H9 (cell line): Measurements from ENCODE around the gene AKAP12. TPM values are rescaled to one million over a fixed set of nuclear protein-coding genes. Genes with fewer than 3 reads are reported as not detected.

Source experiments
- DNase-seq: peaks from one replicate; pipeline ENCODE4 v3.0.0-alpha.2; 2017
- H2AFZ ChIP-seq: one replicate; pipeline ENCODE4 v1.6.1; 2013; ENCODE audit warnings: mild to moderate bottlenecking, low read length, control low read depth, moderate library complexity
- H2AK5ac ChIP-seq: 2 replicates; pipeline ENCODE4 v1.6.1; 2013; ENCODE audit warnings: low read length, control low read depth, mixed read lengths; ENCODE audit not compliant: insufficient read length
- H2BK120ac ChIP-seq: one replicate; pipeline ENCODE4 v1.6.1; 2013; ENCODE audit warnings: low read depth, mild to moderate bottlenecking, low read length, control low read depth, inconsistent platforms; ENCODE audit not compliant: poor library complexity, severe bottlenecking
- H2BK12ac ChIP-seq: 2 replicates; pipeline ENCODE4 v1.6.1; 2013; ENCODE audit warnings: low read length, control low read depth, mixed read lengths, low read depth; ENCODE audit not compliant: insufficient read length
- H2BK15ac ChIP-seq: 2 replicates; pipeline ENCODE4 v1.6.1; 2013; ENCODE audit warnings: low read depth, low read length, control low read depth
- H2BK20ac ChIP-seq: one replicate; pipeline ENCODE4 v1.6.1; 2013; ENCODE audit warnings: low read depth, mild to moderate bottlenecking, low read length, control low read depth, inconsistent platforms; ENCODE audit not compliant: poor library complexity, severe bottlenecking
- H2BK5ac ChIP-seq: 2 replicates; pipeline ENCODE4 v1.6.1; 2013; ENCODE audit warnings: low read length, control low read depth, mixed read lengths; ENCODE audit not compliant: insufficient read length
- H3K14ac ChIP-seq: 2 replicates; pipeline ENCODE4 v1.6.1; 2013; ENCODE audit warnings: low read length, control low read depth; ENCODE audit not compliant: insufficient read depth
- H3K18ac ChIP-seq: 2 replicates; pipeline ENCODE4 v1.6.1; 2013; ENCODE audit warnings: low read depth, mild to moderate bottlenecking, mixed read lengths, low read length, control low read depth; ENCODE audit not compliant: insufficient read length
- H3K23ac ChIP-seq: 2 replicates; pipeline ENCODE4 v1.6.1; 2013; ENCODE audit warnings: low read length, control low read depth, mixed read lengths, low read depth; ENCODE audit not compliant: insufficient read length
- H3K23me2 ChIP-seq: 2 replicates; pipeline ENCODE4 v1.6.1; 2013; ENCODE audit warnings: low read depth, mild to moderate bottlenecking, mixed read lengths, low read length, control low read depth; ENCODE audit not compliant: insufficient read length, poor library complexity, severe bottlenecking
- H3K27ac ChIP-seq: 2 replicates; pipeline ENCODE4 v1.5.1; 2013; ENCODE audit warnings: low read length, control low read depth, mixed read lengths, low read depth; ENCODE audit not compliant: insufficient read length
- H3K27me3 ChIP-seq: 2 replicates; pipeline ENCODE4 v1.6.1; 2013; ENCODE audit warnings: low read length, control low read depth, inconsistent platforms; ENCODE audit not compliant: insufficient read depth
- H3K4ac ChIP-seq: 2 replicates; pipeline ENCODE4 v1.6.1; 2013; ENCODE audit warnings: low read depth, mild to moderate bottlenecking, control low read depth, inconsistent platforms, low read length, moderate library complexity
- H3K4me1 ChIP-seq: 2 replicates; pipeline ENCODE4 v1.6.1; 2013; ENCODE audit warnings: low read length, control low read depth, inconsistent platforms; ENCODE audit not compliant: insufficient read depth
- H3K4me2 ChIP-seq: 2 replicates; pipeline ENCODE4 v1.6.1; 2013; ENCODE audit warnings: low read length, control low read depth, mixed read lengths; ENCODE audit not compliant: insufficient read length, insufficient read depth
- H3K56ac ChIP-seq: 2 replicates; pipeline ENCODE4 v1.6.1; 2013; ENCODE audit warnings: low read depth, mild to moderate bottlenecking, mixed read lengths, low read length, control low read depth; ENCODE audit not compliant: insufficient read length
- H3K79me1 ChIP-seq: 2 replicates; pipeline ENCODE4 v1.6.1; 2013; ENCODE audit warnings: low read depth, mild to moderate bottlenecking, moderate library complexity, low read length, control low read depth, inconsistent platforms; ENCODE audit not compliant: insufficient read depth, poor library complexity, severe bottlenecking
- H3K79me2 ChIP-seq: 2 replicates; pipeline ENCODE4 v1.6.1; 2013; ENCODE audit warnings: low read length, control low read depth, inconsistent platforms; ENCODE audit not compliant: insufficient read depth
- H3K9ac ChIP-seq: 2 replicates; pipeline ENCODE4 v1.6.1; 2013; ENCODE audit warnings: low read length, control low read depth, mixed read lengths; ENCODE audit not compliant: insufficient read length; ENCODE audit errors: extremely low read depth
- H3K9me3 ChIP-seq: one replicate; pipeline ENCODE4 v1.6.1; 2013; ENCODE audit warnings: low read depth, low read length, inconsistent platforms; ENCODE audit not compliant: control insufficient read depth
- H3T11ph ChIP-seq: one replicate; pipeline ENCODE4 v1.6.1; 2013; ENCODE audit warnings: mild to moderate bottlenecking, low read length, control low read depth, inconsistent platforms
- H4K20me1 ChIP-seq: one replicate; pipeline ENCODE4 v1.6.1; 2013; ENCODE audit not compliant: control insufficient read depth, insufficient read length, insufficient read depth
- H4K5ac ChIP-seq: 2 replicates; pipeline ENCODE4 v1.6.1; 2013; ENCODE audit warnings: low read depth, mild to moderate bottlenecking, mixed read lengths, low read length, control low read depth; ENCODE audit not compliant: insufficient read length
- H4K8ac ChIP-seq: replicated peaks from 2 replicates; pipeline ENCODE4 v1.6.1; 2013; ENCODE audit warnings: low read length, control low read depth, mixed read lengths, low read depth; ENCODE audit not compliant: insufficient read length
- H4K91ac ChIP-seq: 2 replicates; pipeline ENCODE4 v1.6.1; 2013; ENCODE audit warnings: low read depth, mild to moderate bottlenecking, moderate library complexity, mixed read lengths, low read length, control low read depth; ENCODE audit not compliant: insufficient read length
- H3K27ac Mint-ChIP-seq, 3 experiments: 2 replicates in 2 of 3; 3 replicates in 1 of 3; pipeline ENCODE4 v1.8.0; 2020 to 2021; ENCODE audit warnings: mixed read lengths in 3 of 3, mild to moderate bottlenecking in 1 of 3, moderate library complexity in 1 of 3
- H3K27me3 Mint-ChIP-seq: 2 replicates; pipeline ENCODE4 v1.8.0; 2021; ENCODE audit warnings: low read depth, mild to moderate bottlenecking, moderate library complexity, mixed read lengths
- H3K36me3 Mint-ChIP-seq, 3 experiments: 2 replicates in 2 of 3; 3 replicates in 1 of 3; pipeline ENCODE4 v1.8.0; 2020 to 2021; ENCODE audit warnings: low read depth in 3 of 3, mixed read lengths in 3 of 3; ENCODE audit not compliant: insufficient read depth in 1 of 3
- H3K4me1 Mint-ChIP-seq, 2 experiments: 2 replicates each; pipeline ENCODE4 v1.8.0; 2020; ENCODE audit warnings: mixed read lengths in 2 of 2
- H3K4me3 Mint-ChIP-seq, 2 experiments: 2 replicates in 1 of 2; 3 replicates in 1 of 2; pipeline ENCODE4 v1.8.0; 2020 to 2021; ENCODE audit warnings: mild to moderate bottlenecking in 2 of 2, mixed read lengths in 2 of 2, moderate library complexity in 1 of 2
- H3K9me3 Mint-ChIP-seq, 2 experiments: 2 replicates in 1 of 2; 3 replicates in 1 of 2; pipeline ENCODE4 v1.8.0; 2020; ENCODE audit warnings: mild to moderate bottlenecking in 2 of 2, mixed read lengths in 2 of 2, moderate library complexity in 1 of 2
- whole genome bisulfite sequencing: extraction: QIAGEN DNeasy Blood & Tissue Kit; methylation state at CpG from one replicate; pipeline ENCODE4 v1.1.7; 2013; ENCODE audit warnings: missing lambda C conversion rate, low lambda C conversion rate, mixed read lengths; ENCODE audit not compliant: insufficient read length; ENCODE audit errors: extremely low coverage; 5-methylcytosine and 5-hydroxymethylcytosine counted together
- total RNA-seq: library from RNA; stranded (reverse); gene quantifications from 2 replicates; pipeline ENCODE4 v1.2.1, GENCODE V29; 2021
- TF ChIP-seq, protein P1 (sequence below): fragments of 200-600 bp; sonication (generic); conservative IDR thresholded peaks from 3 replicates; pipeline ENCODE4 v1.8.0; 2021; ENCODE audit warnings: antibody characterized with exemption, mild to moderate bottlenecking

The AKAP12 gene
- total RNA-seq, 1 experiment from 2014 or later: 52.3 TPM

DNA sequence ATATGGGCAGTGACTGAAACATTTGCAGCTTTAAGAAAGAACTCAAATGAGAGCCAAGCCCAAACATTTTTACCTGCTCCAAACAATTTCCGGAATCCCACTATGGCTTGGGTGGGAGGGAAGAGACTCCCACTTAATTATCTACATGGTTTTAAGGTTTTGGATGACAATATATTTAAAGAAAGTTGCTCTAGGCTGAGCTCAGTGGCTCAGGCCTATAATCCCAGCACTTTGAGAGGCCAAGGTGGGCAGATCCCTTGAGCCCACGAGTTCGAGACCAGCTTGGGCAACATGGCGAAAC lies 9.5 kb upstream of the AKAP12 start:
- Mint-ChIP-seq H3K27me3 (no peaks in the 10 kb centered on the region; the same call in 1 of the 2 replicates), H3K9me3 (no peaks in the 10 kb centered on the region; a peak in 1 of 5 replicates), H3K4me1 (peaks cover 12% of the 10 kb centered on the region in 2 experiments), H3K4me3 (no peak overlapping the region), H3K36me3 (no peaks in the 10 kb centered on the region), H3K27ac (peak overlapping the region in 1 of 3 experiments; percentile 45; a peak in 1 of 7 replicates)
- H3K23me2 ChIP-seq: no peaks in the 10 kb centered on the region
- H3K9me3 ChIP-seq: no peaks in the 10 kb centered on the region
- H3K9ac ChIP-seq: no peak overlapping the region
- no peak overlapping the region for H2BK5ac ChIP-seq
- no peak overlapping the region for H2BK120ac ChIP-seq
- WGBS: no CpG with 5 or more reads among the region's 4 CpGs
- no peak overlapping the region for H4K91ac ChIP-seq
- H3K27me3 ChIP-seq: no peaks in the 10 kb centered on the region
- H3T11ph ChIP-seq: no peak overlapping the region
- no peak overlapping the region for H2AFZ ChIP-seq
- TF ChIP-seq, protein P1, sequence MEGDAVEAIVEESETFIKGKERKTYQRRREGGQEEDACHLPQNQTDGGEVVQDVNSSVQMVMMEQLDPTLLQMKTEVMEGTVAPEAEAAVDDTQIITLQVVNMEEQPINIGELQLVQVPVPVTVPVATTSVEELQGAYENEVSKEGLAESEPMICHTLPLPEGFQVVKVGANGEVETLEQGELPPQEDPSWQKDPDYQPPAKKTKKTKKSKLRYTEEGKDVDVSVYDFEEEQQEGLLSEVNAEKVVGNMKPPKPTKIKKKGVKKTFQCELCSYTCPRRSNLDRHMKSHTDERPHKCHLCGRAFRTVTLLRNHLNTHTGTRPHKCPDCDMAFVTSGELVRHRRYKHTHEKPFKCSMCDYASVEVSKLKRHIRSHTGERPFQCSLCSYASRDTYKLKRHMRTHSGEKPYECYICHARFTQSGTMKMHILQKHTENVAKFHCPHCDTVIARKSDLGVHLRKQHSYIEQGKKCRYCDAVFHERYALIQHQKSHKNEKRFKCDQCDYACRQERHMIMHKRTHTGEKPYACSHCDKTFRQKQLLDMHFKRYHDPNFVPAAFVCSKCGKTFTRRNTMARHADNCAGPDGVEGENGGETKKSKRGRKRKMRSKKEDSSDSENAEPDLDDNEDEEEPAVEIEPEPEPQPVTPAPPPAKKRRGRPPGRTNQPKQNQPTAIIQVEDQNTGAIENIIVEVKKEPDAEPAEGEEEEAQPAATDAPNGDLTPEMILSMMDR: no peak
- H3K4me1 ChIP-seq: peaks cover 2% of the 10 kb centered on the region; the same call in 1 of the 2 replicates
- no peaks in the 10 kb centered on the region for H4K20me1 ChIP-seq
- no peak overlapping the region for H2BK12ac ChIP-seq
- H3K79me1 ChIP-seq: no peaks in the 10 kb centered on the region
- no peak overlapping the region for H2BK15ac ChIP-seq
- H3K14ac ChIP-seq: no peak overlapping the region
- H4K8ac ChIP-seq: no peak overlapping the region
- no peak overlapping the region for H3K4ac ChIP-seq
- H3K4me2 ChIP-seq: no peak overlapping the region
- no peak overlapping the region for H3K18ac ChIP-seq
- no peak overlapping the region for H3K23ac ChIP-seq
- DNase-seq: no peak
- H2AK5ac ChIP-seq: no peak overlapping the region
- H2BK20ac ChIP-seq: no peak overlapping the region
- no peak overlapping the region for H3K56ac ChIP-seq
- H3K79me2 ChIP-seq: no peaks in the 10 kb centered on the region
- H4K5ac ChIP-seq: no peak overlapping the region
- H3K27ac ChIP-seq: no peak overlapping the region
